ENCODE data around the gene NADSYN1. TPM values are rescaled to one million over a fixed set of nuclear protein-coding genes. Genes with fewer than 3 reads are reported as not detected.

Gene NADSYN1
- polyA plus RNA-seq, 1 donor from 2014 or later = 66.9 TPM

DNA sequence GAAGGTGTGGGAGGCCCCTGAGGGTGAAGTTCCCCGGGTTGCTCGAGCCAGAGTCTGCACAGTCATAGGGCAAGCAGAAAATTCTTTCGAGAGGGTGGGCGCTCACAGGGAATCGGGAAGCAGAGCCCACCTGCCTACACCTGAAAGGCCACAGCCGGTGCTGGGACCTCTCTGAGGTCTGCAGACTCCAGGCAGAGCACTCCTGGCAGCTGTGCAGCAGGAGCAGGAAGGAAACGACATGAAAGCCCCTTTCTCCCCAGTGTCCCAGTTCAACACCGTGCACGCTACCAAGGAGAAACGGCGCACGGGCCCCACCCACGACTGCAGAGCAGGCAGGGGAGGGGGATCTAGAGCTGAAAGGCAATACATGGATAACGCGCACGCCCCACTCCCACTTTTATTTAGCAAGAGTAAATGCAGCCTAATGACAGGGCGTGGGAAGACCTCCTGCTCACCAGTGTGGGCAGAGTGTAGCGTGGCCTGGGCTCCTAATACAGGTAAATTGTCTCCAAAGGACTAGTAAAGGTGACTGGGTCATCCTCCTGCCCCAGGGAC is 18.4 kb upstream of the NADSYN1 start:
- Histone ChIP-seq H3K9me2 (ENCODE audit: insufficient read depth, low read length) (no peaks in the 10 kb centered on the region), H2AFZ (ENCODE audit: low read depth, low read length) (no peak overlapping the region), H3F3A (ENCODE audit: insufficient read depth, low read length, poor library complexity, severe bottlenecking) (no peaks in the 10 kb centered on the region), H3K36me3 (ENCODE audit: insufficient read depth, low read length) (peaks cover 5% of the 10 kb centered on the region), H4K20me1 (ENCODE audit: insufficient read depth) (no peaks in the 10 kb centered on the region), H3K9me3 (ENCODE audit: low read length) (no peaks in the 10 kb centered on the region), H3K79me2 (replicated peaks; ENCODE audit: insufficient read depth, low read length) (no peaks in the 10 kb centered on the region), H3K4me2 (ENCODE audit: low read length) (no peak overlapping the region), H3K27me3 (ENCODE audit: insufficient read depth, low read depth, low read length) (no peaks in the 10 kb centered on the region), H3K9ac (ENCODE audit: low read length) (no peak overlapping the region), H3K27ac (ENCODE audit: low read length) (no peak overlapping the region), H3K4me3 (ENCODE audit: low read length) (no peak overlapping the region)
- TF ChIP-seq EZH2 (IDR thresholded peaks at IDR 0.05; ENCODE audit: borderline replicate concordance, insufficient read depth, low read length, poor library complexity, severe bottlenecking) = no peak
- no peak for TF ChIP-seq EP300 (conservative IDR thresholded peaks at IDR 0.05; ENCODE audit: poor library complexity, severe bottlenecking)
- TF ChIP-seq RAD21 (conservative IDR thresholded peaks at IDR 0.05) = no peak
- TF ChIP-seq SMC3 (conservative IDR thresholded peaks at IDR 0.05; ENCODE audit: poor library complexity) = no peak
- TF ChIP-seq, protein P1, sequence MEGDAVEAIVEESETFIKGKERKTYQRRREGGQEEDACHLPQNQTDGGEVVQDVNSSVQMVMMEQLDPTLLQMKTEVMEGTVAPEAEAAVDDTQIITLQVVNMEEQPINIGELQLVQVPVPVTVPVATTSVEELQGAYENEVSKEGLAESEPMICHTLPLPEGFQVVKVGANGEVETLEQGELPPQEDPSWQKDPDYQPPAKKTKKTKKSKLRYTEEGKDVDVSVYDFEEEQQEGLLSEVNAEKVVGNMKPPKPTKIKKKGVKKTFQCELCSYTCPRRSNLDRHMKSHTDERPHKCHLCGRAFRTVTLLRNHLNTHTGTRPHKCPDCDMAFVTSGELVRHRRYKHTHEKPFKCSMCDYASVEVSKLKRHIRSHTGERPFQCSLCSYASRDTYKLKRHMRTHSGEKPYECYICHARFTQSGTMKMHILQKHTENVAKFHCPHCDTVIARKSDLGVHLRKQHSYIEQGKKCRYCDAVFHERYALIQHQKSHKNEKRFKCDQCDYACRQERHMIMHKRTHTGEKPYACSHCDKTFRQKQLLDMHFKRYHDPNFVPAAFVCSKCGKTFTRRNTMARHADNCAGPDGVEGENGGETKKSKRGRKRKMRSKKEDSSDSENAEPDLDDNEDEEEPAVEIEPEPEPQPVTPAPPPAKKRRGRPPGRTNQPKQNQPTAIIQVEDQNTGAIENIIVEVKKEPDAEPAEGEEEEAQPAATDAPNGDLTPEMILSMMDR (IDR thresholded peaks at IDR 0.05; ENCODE audit: poor library complexity, severe bottlenecking) = no peak
- no peak for TF ChIP-seq MXI1 (conservative IDR thresholded peaks at IDR 0.05; ENCODE audit: poor library complexity, severe bottlenecking)
- TF ChIP-seq TAF1 (IDR thresholded peaks at IDR 0.05; ENCODE audit: low read depth) = no peak
- TF ChIP-seq POLR2AphosphoS5 (IDR thresholded peaks at IDR 0.05) = no peak
- TF ChIP-seq, protein P2, sequence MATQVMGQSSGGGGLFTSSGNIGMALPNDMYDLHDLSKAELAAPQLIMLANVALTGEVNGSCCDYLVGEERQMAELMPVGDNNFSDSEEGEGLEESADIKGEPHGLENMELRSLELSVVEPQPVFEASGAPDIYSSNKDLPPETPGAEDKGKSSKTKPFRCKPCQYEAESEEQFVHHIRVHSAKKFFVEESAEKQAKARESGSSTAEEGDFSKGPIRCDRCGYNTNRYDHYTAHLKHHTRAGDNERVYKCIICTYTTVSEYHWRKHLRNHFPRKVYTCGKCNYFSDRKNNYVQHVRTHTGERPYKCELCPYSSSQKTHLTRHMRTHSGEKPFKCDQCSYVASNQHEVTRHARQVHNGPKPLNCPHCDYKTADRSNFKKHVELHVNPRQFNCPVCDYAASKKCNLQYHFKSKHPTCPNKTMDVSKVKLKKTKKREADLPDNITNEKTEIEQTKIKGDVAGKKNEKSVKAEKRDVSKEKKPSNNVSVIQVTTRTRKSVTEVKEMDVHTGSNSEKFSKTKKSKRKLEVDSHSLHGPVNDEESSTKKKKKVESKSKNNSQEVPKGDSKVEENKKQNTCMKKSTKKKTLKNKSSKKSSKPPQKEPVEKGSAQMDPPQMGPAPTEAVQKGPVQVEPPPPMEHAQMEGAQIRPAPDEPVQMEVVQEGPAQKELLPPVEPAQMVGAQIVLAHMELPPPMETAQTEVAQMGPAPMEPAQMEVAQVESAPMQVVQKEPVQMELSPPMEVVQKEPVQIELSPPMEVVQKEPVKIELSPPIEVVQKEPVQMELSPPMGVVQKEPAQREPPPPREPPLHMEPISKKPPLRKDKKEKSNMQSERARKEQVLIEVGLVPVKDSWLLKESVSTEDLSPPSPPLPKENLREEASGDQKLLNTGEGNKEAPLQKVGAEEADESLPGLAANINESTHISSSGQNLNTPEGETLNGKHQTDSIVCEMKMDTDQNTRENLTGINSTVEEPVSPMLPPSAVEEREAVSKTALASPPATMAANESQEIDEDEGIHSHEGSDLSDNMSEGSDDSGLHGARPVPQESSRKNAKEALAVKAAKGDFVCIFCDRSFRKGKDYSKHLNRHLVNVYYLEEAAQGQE (IDR thresholded peaks at IDR 0.05; ENCODE audit: borderline replicate concordance) = no peak

DNA sequence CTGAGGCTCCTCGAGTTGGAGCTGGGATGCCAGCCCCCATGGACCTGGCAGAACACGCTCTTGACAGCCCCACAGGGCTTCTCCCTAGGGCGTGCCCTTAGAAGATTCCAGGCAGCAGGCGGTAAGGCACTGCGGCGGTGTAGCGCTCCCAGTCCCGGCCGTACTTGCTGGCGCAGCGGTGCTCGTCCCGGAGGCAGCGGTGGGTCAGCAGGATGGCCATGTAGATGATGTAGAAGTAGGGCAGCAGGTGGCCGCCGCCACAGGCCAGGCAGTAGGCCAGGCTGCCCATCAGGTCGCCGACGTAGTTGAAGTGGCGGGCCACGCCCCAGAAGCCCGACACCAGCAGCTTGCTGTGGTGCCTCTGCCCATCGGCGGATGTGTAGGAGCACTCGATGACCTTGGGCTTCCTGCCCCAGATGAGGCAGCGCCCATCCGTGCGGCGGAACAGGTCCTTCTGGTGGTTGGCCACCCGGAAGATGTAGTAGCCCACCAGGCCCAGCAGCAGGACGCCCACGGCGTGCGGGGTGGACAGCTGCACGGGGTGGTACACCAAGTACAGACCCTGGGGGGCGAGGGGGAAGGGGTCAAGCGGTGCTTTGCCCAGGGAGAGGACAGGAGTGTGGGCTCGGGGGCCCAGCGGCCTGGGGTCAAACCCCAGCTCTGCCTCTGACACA is 17.6 kb upstream of the NADSYN1 start:
- H3K4me3 ChIP-seq (ENCODE audit: low read length) = no peak overlapping the region
- TF ChIP-seq EP300 (conservative IDR thresholded peaks at IDR 0.05; ENCODE audit: poor library complexity, severe bottlenecking) (no peak), TAF1 (IDR thresholded peaks at IDR 0.05; ENCODE audit: low read depth) (no peak), POLR2AphosphoS5 (IDR thresholded peaks at IDR 0.05) (no peak), MXI1 (conservative IDR thresholded peaks at IDR 0.05; ENCODE audit: poor library complexity, severe bottlenecking) (no peak), SMC3 (conservative IDR thresholded peaks at IDR 0.05; ENCODE audit: poor library complexity) (no peak), EZH2 (IDR thresholded peaks at IDR 0.05; ENCODE audit: borderline replicate concordance, insufficient read depth, low read length, poor library complexity, severe bottlenecking) (no peak), RAD21 (conservative IDR thresholded peaks at IDR 0.05) (no peak)
- TF ChIP-seq, protein P1 (IDR thresholded peaks at IDR 0.05; ENCODE audit: poor library complexity, severe bottlenecking) = no peak
- TF ChIP-seq, protein P2 (IDR thresholded peaks at IDR 0.05; ENCODE audit: borderline replicate concordance) = no peak
- H3K27ac ChIP-seq (ENCODE audit: low read length) = no peak overlapping the region

More for the DNA sequence above, 17.6 kb upstream of the NADSYN1 start:
- no peak overlapping the region for H3K4me2 ChIP-seq (ENCODE audit: low read length)
- no peaks in the 10 kb centered on the region for H3K9me2 ChIP-seq (ENCODE audit: insufficient read depth, low read length)
- peaks cover 12% of the 10 kb centered on the region for H3K36me3 ChIP-seq (ENCODE audit: insufficient read depth, low read length)
- H3K9ac ChIP-seq (ENCODE audit: low read length) = no peak overlapping the region
- no peaks in the 10 kb centered on the region for H3K27me3 ChIP-seq (ENCODE audit: insufficient read depth, low read depth, low read length)
- no peaks in the 10 kb centered on the region for H3K9me3 ChIP-seq (ENCODE audit: low read length)
- H4K20me1 ChIP-seq (ENCODE audit: insufficient read depth) = no peaks in the 10 kb centered on the region
- no peaks in the 10 kb centered on the region for H3F3A ChIP-seq (ENCODE audit: insufficient read depth, low read length, poor library complexity, severe bottlenecking)
- H2AFZ ChIP-seq (ENCODE audit: low read depth, low read length) = no peak overlapping the region
- H3K79me2 ChIP-seq (replicated peaks; ENCODE audit: insufficient read depth, low read length) = no peaks in the 10 kb centered on the region
